ENCODE measurements around the gene RNFT1.
A peak's percentile ranks its signal among the peaks of the same experiment; 100 is the strongest.

RNFT1 gene

GRCh38 chr17:59916446-59916845, 48.1 kb downstream of the RNFT1 start:
- no peak for DNase-seq

- peak; percentile 58 for DNase-seq
These were observed 50.2 kb downstream of the RNFT1 start for GRCh38 chr17:59914274-59914854.

GRCh38 chr17:59907467-59907866, 57.1 kb downstream of the RNFT1 start:
- no peak for DNase-seq

GRCh38 chr17:59903455-59903854, 61.1 kb downstream of the RNFT1 start:
- no peak for DNase-seq

Data from NCI-H1092 treated with DMSO at 0.1 percent for 48 hours (cell line).